ENCODE results near the gene MAP2. TPM values are rescaled to one million over a fixed set of nuclear protein-coding genes. Genes with fewer than 3 reads are reported as not detected.

The MAP2 gene
- total RNA-seq, 2 experiments from 2014 or later, result 0.16 to 0.20 TPM

DNA sequence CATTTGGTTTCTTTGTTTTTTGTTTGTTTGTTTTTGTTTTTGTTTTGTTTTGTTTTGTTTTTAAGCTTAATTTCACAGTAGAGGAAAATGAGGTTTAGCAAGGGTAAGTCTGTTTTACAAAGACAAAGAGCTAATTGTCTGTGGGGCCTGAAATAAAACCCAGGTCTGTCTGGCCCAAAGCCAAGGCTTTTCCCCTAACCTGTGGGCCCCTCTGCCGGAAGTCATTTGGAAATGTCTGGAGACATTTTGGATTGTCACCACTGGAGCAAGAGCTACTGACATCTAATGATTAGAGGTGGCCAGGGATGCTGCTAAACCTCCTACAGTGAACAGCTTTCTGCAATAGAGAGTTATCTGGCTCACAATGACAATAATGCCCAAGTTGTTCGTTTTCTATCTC is 167.2 kb downstream of the MAP2 start:
- TF ChIP-seq, protein P1, sequence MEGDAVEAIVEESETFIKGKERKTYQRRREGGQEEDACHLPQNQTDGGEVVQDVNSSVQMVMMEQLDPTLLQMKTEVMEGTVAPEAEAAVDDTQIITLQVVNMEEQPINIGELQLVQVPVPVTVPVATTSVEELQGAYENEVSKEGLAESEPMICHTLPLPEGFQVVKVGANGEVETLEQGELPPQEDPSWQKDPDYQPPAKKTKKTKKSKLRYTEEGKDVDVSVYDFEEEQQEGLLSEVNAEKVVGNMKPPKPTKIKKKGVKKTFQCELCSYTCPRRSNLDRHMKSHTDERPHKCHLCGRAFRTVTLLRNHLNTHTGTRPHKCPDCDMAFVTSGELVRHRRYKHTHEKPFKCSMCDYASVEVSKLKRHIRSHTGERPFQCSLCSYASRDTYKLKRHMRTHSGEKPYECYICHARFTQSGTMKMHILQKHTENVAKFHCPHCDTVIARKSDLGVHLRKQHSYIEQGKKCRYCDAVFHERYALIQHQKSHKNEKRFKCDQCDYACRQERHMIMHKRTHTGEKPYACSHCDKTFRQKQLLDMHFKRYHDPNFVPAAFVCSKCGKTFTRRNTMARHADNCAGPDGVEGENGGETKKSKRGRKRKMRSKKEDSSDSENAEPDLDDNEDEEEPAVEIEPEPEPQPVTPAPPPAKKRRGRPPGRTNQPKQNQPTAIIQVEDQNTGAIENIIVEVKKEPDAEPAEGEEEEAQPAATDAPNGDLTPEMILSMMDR (IDR thresholded peaks at IDR 0.05), result no peak
- intact Hi-C loops (cut with DNase I, micrococcal nuclease), result no loop called here
- no peak overlapping the region for H3K4me3 Mint-ChIP-seq
- H3K27me3 Mint-ChIP-seq, result no peaks in the 10 kb centered on the region
- H3K36me3 Mint-ChIP-seq (ENCODE audit: low read depth), result no peaks in the 10 kb centered on the region
- no peak overlapping the region for H3K4me3 ChIP-seq (ENCODE audit: low read length)
- DNase-seq (no peak), ATAC-seq (ENCODE audit: poor library complexity) (no peak)
- H3K4me1 Mint-ChIP-seq (ENCODE audit: low read depth), result no peaks in the 10 kb centered on the region
- H3K27ac ChIP-seq (ENCODE audit: low read depth in 1 of 2, low read length in 2 of 2), result no peak overlapping the region
- ChIA-PET POLR2A (no interaction called here), CTCF (no interaction called here)
- no peaks in the 10 kb centered on the region for H3K36me3 ChIP-seq (ENCODE audit: insufficient read depth, low read length)
- H3K4me1 ChIP-seq (ENCODE audit: insufficient read depth, low read length), result no peaks in the 10 kb centered on the region
- H3K9me3 Mint-ChIP-seq, result no peaks in the 10 kb centered on the region
- no peaks in the 10 kb centered on the region for H3K27me3 ChIP-seq (ENCODE audit: control insufficient read depth in 1 of 2, insufficient read depth in 2 of 2, low read length in 2 of 2)
- no peaks in the 10 kb centered on the region for H3K9me3 ChIP-seq (ENCODE audit: control insufficient read depth in 1 of 2, insufficient read depth in 1 of 2, low read length in 2 of 2)
- H3K27ac Mint-ChIP-seq, result no peak overlapping the region

DNA sequence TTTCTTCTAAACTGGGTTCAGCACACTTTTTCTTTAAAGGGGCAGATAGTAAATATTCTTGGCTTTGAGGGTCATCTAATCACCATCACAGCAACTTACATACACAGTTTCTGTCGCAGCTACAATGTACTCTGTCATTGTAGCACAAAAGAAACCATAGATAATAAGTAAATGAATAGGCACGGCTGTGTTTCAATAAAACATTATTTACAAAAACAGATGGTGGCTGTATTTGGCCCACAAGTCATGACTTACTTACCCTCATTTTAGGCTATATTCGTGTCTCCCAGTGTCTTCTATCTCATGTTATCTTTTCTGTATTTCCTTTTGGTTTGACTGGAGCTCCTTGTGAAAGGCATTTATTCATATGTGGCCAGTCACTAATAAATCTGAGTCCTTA is 168.3 kb downstream of the MAP2 start:
- H3K27ac Mint-ChIP-seq, result no peak overlapping the region
- H3K4me3 ChIP-seq (ENCODE audit: low read length), result no peak overlapping the region
- no peaks in the 10 kb centered on the region for H3K27me3 Mint-ChIP-seq
- no peaks in the 10 kb centered on the region for H3K9me3 ChIP-seq (ENCODE audit: control insufficient read depth in 1 of 2, insufficient read depth in 1 of 2, low read length in 2 of 2)
- ChIA-PET CTCF (no interaction called here), POLR2A (no interaction called here)
- no peaks in the 10 kb centered on the region for H3K36me3 ChIP-seq (ENCODE audit: insufficient read depth, low read length)
- TF ChIP-seq, protein P1 (IDR thresholded peaks at IDR 0.05), result no peak
- no peaks in the 10 kb centered on the region for H3K27me3 ChIP-seq (ENCODE audit: control insufficient read depth in 1 of 2, insufficient read depth in 2 of 2, low read length in 2 of 2)
- no peaks in the 10 kb centered on the region for H3K4me1 Mint-ChIP-seq (ENCODE audit: low read depth)
- H3K4me1 ChIP-seq (ENCODE audit: insufficient read depth, low read length), result no peaks in the 10 kb centered on the region
- no peak overlapping the region for H3K27ac ChIP-seq (ENCODE audit: low read depth in 1 of 2, low read length in 2 of 2)
- H3K36me3 Mint-ChIP-seq (ENCODE audit: low read depth), result no peaks in the 10 kb centered on the region
- DNase-seq, result no peak
- no peak for ATAC-seq (ENCODE audit: poor library complexity)
- intact Hi-C loops (cut with DNase I, micrococcal nuclease), result no loop called here
- H3K9me3 Mint-ChIP-seq, result no peaks in the 10 kb centered on the region
- H3K4me3 Mint-ChIP-seq, result no peak overlapping the region

- intact Hi-C loops (cut with DNase I, micrococcal nuclease), result no loop called here
- no peaks in the 10 kb centered on the region for H3K9me3 Mint-ChIP-seq
- no peak overlapping the region for H3K4me3 Mint-ChIP-seq
- TF ChIP-seq, protein P1 (IDR thresholded peaks at IDR 0.05), result no peak
- CTCF ChIA-PET, result no interaction called here
- H3K36me3 ChIP-seq (ENCODE audit: insufficient read depth, low read length), result no peaks in the 10 kb centered on the region
- POLR2A ChIA-PET, result no interaction called here
- H3K4me1 Mint-ChIP-seq (ENCODE audit: low read depth), result no peaks in the 10 kb centered on the region
- no peaks in the 10 kb centered on the region for H3K27me3 ChIP-seq (ENCODE audit: control insufficient read depth in 1 of 2, insufficient read depth in 2 of 2, low read length in 2 of 2)
- no peak overlapping the region for H3K27ac Mint-ChIP-seq
- H3K36me3 Mint-ChIP-seq (ENCODE audit: low read depth), result no peaks in the 10 kb centered on the region
- H3K27ac ChIP-seq (ENCODE audit: low read depth in 1 of 2, low read length in 2 of 2), result no peak overlapping the region
- ATAC-seq (ENCODE audit: poor library complexity) (no peak), DNase-seq (no peak)
- no peak overlapping the region for H3K4me3 ChIP-seq (ENCODE audit: low read length)
- H3K4me1 ChIP-seq (ENCODE audit: insufficient read depth, low read length), result no peaks in the 10 kb centered on the region
- no peaks in the 10 kb centered on the region for H3K27me3 Mint-ChIP-seq
- H3K9me3 ChIP-seq (ENCODE audit: control insufficient read depth in 1 of 2, insufficient read depth in 1 of 2, low read length in 2 of 2), result no peaks in the 10 kb centered on the region
Observed at GRCh38 chr2:209593930-209594329, 170.1 kb downstream of the MAP2 start.

Data from CD4-positive, alpha-beta T cell (primary cell).